Measurements from ENCODE around the gene ADCY6.

ADCY6 gene

GRCh38 chr12:48788854-48789775 is at the start of gene ADCY6:
ADCY6 (minus strand) TSS chr12:48789089; CDS start chr12:48783434, 5,655 bp downstream.
- no peak for DNase-seq (ENCODE audit: low read depth)

DNA sequence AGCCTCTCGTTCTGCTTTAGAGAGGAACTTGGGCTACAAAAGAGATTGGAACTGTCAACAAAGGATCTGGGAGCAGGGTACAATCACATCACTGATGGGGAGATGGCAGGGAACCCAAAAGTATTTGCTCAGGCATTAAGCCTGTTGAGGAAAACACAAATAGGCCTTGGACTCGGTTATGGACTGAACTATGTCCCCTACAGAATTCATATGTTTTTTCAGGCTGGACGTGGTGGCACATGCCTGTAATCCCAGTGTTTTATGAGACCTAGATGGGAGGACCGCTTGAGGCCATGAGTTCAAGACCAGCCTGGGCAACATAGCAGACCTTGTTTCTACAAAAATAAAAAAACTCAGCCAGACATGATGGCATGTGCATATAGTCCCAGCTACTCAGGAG is 49.2 kb upstream of the ADCY6 start:
- DNase-seq (ENCODE audit: low read depth) = no peak

DNA sequence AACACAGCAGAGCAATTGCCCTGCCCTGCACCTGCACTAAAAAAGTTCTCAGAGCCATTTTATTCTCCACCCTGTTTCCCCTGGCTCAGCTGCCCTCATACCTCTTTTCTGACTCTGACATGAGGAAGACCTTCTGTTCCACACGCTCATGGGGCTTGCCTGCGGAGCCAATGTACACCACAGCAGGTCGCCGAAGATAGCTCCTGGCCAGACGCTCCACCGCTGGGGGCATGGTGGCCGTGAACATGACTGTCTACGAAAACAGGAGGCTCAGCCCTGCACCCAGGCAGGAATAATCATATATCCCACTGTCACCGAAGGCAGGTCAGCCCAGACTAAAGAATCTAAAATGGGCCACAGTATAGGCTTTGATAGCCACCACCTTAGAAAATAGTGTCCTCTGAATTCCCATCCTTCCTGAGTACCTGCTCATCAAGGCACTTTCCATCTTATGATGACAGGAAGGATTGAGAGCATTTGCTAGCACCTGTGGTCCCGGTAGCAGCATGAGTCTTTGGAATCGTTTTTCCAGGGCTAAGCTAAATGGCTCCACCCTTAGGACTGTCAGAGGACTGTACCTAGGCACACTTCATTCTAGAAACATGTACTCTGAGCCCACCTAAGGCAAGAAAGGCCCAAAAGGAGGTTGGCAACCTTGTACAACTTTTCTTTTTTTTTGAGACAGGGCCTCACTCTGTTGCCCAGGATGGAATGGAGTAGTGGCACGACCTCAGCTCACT is 43.6 kb upstream of the ADCY6 start:
- DNase-seq (ENCODE audit: low read depth) = no peak

GRCh38 chr12:48831257-48831656 is 42.4 kb upstream of the ADCY6 start:
- no peak for DNase-seq (ENCODE audit: low read depth)

- DNase-seq (ENCODE audit: low read depth) = no peak
Observed at GRCh38 chr12:48828841-48829575, 40.1 kb upstream of the ADCY6 start.

DNA sequence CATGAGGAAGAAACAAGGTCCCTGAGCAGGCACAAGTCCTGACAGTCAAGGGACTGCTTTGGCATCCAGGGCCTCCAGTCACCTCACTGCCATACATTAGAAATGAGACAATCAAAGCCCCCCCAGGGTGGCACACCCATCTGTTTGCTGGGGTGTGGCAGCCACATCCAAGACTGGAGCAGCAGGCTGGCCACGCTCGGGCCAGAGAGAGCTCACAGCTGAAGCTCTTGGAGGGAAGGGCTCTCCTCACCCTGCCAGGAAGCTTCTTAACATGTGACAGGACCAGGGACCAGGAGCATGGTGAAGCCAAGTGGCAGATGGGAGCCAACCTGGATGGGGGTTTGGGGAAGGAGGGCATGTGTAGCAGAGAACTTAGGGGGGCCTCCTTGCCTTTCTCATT is 39.4 kb upstream of the ADCY6 start:
- DNase-seq (ENCODE audit: low read depth) = no peak

DNA sequence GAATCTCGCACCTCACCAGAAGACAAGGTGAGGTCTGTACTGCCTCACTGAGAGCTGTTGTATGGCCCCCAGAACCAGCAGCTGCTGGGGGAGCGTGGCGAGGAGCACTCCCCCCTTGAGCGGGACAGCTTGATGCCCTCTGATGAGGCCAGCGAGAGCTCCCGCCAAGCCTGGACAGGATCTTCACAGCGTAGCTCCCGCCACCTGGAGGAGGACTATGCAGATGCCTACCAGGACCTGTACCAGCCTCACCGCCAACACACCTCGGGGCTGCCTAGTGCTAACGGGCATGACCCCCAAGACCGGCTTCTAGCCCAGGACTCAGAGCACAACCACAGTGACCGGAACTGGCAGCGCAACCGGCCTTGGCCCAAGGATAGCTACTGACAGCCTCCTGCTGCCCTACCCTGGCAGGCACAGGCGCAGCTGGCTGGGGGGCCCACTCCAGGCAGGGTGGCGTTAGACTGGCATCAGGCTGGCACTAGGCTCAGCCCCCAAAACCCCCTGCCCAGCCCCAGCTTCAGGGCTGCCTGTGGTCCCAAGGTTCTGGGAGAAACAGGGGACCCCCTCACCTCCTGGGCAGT is 38.7 kb upstream of the ADCY6 start:
- no peak for DNase-seq (ENCODE audit: low read depth)

- DNase-seq (ENCODE audit: low read depth) = no peak
Observed at GRCh38 chr12:48827026-48827425, 38.1 kb upstream of the ADCY6 start.

DNA sequence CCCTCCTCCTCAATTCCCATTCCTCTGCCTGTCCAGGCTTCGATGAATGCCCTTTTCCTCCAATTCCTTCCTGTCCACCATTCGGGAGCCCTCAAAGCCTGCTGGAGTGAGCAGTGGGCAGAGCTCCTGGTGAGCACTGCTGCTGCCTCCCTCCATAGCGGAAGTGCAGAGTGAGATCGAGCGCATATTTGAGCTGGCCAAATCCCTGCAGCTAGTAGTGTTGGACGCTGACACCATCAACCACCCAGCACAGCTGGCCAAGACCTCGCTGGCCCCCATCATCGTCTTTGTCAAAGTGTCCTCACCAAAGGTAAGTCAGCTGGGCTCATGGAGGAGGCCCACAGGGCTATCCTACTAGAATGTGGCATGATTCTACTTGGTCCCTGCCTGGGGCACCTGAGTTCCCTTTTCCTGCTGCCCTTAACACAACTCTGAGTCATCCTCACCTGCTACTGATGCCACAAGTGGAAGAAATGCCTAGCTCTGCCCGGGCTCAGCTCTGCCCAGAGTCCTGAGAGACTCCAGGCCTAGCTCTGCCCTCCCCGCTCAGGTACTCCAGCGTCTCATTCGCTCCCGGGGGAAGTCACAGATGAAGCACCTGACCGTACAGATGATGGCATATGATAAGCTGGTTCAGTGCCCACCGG is 37.4 kb upstream of the ADCY6 start:
- no peak for DNase-seq (ENCODE audit: low read depth)

DNA sequence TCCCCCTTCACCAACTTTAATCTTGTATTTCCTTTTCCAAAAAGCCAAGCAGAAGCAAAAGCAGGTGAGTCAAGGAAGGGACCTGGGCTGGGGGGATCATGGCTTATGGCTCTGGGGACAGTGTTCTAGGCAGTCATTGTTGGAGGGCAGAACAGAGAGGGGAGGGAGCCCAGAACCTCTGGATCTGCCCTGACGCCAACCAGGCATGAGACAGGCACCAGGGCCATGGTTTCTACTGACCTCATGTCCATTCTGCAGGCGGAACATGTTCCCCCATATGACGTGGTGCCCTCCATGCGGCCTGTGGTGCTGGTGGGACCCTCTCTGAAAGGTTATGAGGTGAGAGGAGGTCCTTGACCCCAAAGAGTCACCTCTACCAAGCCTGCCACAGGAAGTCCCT is 36.0 kb upstream of the ADCY6 start:
- DNase-seq (ENCODE audit: low read depth) = no peak

DNA sequence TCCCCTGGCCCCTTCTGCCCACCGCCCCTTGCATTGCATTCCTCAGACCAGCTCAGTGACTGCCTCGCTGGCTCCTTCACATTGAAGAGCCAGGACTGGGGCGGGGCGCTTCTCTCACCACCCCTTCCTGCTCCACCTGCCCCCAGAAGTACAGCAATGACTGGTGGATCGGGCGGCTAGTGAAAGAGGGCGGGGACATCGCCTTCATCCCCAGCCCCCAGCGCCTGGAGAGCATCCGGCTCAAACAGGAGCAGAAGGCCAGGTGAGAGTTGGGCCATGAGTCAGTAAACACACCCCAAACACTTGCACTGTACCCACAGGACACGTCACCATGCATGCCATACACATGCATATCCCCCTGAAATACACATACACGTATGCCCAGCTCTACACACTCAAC is 35.2 kb upstream of the ADCY6 start:
- DNase-seq (ENCODE audit: low read depth) = no peak

GRCh38 chr12:48823281-48823680 is 34.4 kb upstream of the ADCY6 start:
- DNase-seq (ENCODE audit: low read depth) = no peak

DNA sequence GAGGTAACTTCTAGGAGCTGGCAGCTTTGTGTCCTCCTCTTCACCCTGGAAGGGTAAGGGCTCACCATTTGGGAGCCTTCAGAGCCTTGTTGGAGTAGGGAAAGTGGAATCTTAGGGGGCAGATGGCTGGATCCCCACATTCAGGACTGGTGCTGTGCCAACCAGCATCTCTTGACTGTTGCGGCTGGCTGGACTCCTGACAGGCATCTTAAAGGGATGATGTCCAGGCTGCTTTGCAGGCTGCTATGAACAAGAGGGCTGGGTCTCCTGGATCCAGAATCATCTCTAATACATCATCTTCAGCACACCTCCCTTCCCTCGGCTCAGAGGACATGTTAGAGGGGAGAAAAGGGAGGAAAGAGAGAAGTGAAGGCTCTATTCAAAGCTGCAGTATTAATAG is 33.8 kb upstream of the ADCY6 start:
- DNase-seq (ENCODE audit: low read depth) = no peak

DNA sequence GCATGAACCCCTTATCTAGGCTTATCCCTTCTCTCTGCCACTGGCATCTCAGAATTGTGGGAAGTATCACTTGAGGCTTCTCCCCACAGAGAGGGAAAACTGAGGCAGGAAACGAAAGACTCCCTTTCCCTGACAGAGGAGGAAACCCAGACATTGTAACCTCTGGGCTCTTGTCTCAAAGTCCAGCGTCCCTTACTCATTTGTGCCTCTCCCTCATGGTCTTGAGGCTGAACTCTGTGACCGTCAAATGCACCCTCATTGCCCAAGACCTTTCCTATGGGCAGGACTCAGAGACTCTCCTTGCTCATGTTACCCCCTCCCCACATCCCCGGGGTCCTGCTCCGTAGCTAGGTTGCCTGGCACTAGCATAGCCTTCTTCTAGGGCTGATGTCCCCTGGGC is 33.2 kb upstream of the ADCY6 start:
- DNase-seq (ENCODE audit: low read depth) = no peak

- DNase-seq (ENCODE audit: low read depth) = no peak
Observed at GRCh38 chr12:48819986-48820725, 31.3 kb upstream of the ADCY6 start.

- no peak for DNase-seq (ENCODE audit: low read depth)
Observed at GRCh38 chr12:48818831-48819590, 30.1 kb upstream of the ADCY6 start.

DNA sequence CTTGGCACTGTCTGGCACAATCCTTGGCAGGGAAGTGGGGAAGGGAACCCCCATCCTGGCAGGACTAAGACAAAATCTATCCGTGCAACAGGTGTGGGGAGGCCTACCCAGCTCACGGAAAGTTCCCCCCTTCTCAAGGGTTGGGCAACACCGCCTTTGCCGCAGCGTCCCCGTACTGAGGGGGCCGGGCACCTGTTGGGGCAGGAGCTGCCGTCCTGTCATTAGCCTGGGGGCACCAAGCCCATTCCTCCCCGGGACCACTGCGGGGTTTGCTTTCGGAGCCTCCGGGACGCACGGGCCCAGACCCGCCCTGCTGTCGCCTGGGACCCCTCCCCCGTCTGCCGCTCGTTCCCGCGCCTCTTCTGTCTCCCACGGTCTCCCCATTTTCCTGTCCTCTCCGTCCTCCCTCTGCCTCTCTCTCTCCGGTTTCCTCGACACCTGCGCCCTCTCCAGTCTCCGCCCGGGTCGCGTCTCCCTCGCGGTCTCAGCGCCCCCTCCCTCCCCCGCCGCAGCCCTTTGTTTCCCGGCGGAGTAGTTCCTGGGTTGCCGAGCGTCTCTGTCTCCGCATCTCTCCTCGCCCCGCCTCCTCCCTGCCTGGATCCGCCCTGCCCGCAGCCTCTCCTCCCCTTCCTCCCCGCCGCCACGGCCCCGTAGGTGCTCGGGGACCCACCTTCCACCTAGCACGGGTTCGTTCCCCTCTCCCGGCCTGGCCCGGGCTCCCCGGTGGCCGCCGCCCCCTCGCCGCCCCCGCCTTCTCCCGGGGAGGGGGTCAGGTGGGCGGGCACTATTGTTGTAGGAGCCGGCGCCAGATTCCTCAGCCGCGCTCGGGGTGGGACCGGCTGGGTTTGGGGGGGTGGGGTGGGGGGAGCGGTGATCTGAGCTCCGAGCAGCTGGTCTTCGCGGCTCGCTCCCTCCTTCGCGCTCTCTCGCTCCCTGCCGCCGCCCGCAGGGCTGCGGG is 29.3 kb upstream of the ADCY6 start, which contains the start of gene CACNB3:
TSS of gene CACNB3 (plus strand) at position 624 of the 958 bp plus-strand sequence. CDS start 434 bp downstream, outside the sequence.
- DNase-seq (ENCODE audit: low read depth) = no peak

- no peak for DNase-seq (ENCODE audit: low read depth)
Observed at GRCh38 chr12:48816143-48816854, 27.4 kb upstream of the ADCY6 start.
